Fibroblast of lung (primary cell): ENCODE data around the gene CERS5.

Source experiments
- EZH2 ChIP-seq: IDR thresholded peaks from 2 replicates; pipeline ENCODE4 v1.5.1; 2012; ENCODE audit warnings: low read length, control low read depth, mild to moderate bottlenecking; ENCODE audit errors: missing control alignments
- TF ChIP-seq, protein P1 (sequence below), 2 donors: IDR thresholded peaks in 1 of 2; conservative IDR thresholded peaks in 1 of 2; 1 replicate in 1 of 2; 2 replicates in 1 of 2; pipeline ENCODE4 v1.5.1; 2011 to 2012; ENCODE audit warnings: low read length in 2 of 2, control low read depth in 1 of 2, inconsistent platforms in 1 of 2, low read depth in 1 of 2, mild to moderate bottlenecking in 1 of 2

DNA sequence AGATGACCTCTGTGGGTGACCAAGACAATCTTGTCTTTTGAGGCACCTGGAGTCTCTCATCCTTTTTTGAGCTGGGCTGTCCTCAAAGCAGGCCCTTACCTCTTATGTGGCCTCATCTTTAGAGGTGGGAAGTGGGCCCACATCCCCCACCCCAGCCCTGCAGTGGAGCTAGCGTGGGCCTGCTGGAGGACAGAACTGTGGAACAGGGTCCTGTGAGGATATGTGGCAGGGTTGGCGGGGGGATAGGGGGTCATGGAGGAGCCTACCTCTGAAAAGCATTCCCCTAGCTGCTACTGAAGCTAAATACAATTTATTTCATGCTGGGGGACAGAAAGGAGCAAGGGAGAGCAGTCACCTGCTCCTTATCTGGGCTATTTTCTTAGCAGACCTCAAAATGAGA, 63.8 kb downstream of the CERS5 start:
- TF ChIP-seq, protein P1, sequence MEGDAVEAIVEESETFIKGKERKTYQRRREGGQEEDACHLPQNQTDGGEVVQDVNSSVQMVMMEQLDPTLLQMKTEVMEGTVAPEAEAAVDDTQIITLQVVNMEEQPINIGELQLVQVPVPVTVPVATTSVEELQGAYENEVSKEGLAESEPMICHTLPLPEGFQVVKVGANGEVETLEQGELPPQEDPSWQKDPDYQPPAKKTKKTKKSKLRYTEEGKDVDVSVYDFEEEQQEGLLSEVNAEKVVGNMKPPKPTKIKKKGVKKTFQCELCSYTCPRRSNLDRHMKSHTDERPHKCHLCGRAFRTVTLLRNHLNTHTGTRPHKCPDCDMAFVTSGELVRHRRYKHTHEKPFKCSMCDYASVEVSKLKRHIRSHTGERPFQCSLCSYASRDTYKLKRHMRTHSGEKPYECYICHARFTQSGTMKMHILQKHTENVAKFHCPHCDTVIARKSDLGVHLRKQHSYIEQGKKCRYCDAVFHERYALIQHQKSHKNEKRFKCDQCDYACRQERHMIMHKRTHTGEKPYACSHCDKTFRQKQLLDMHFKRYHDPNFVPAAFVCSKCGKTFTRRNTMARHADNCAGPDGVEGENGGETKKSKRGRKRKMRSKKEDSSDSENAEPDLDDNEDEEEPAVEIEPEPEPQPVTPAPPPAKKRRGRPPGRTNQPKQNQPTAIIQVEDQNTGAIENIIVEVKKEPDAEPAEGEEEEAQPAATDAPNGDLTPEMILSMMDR (conservative IDR thresholded peaks at IDR 0.05 in 1 of 2, IDR thresholded peaks at IDR 0.05 in 1 of 2; ENCODE audit: low read depth in 1 of 2, low read length in 2 of 2): no peak
- TF ChIP-seq EZH2: no peak
